Smooth muscle cell of the brain vasculature (primary cell): ENCODE measurements around the gene GMCL2.
"Not testable (repeated sequence)": the region's sequence is repeated elsewhere in the genome, so short reads cannot be mapped to it uniquely, and the experiment has no call there.

Experiments used
- DNase-seq: peaks from one replicate; pipeline ENCODE4 v3.0.0-alpha.2; 2012; ENCODE audit warnings: low read depth, low spot score

GMCL2 gene

GRCh38 chr5:178206166-178207101 is 19.3 kb upstream of the GMCL2 start:
- DNase-seq, result no peak

GRCh38 chr5:178205749-178206047 is 18.5 kb upstream of the GMCL2 start:
- no peak for DNase-seq

- DNase-seq, result no peak
Observed at GRCh38 chr5:178204935-178205748, 18.0 kb upstream of the GMCL2 start.

- DNase-seq, result peak; percentile 91
Observed at GRCh38 chr5:178204182-178204934, 17.2 kb upstream of the GMCL2 start, which contains the start of gene HNRNPAB. TSS of gene HNRNPAB (plus strand) at chr5:178204533. CDS start at chr5:178204838, 305 bp downstream.

- DNase-seq, result no peak
Observed at GRCh38 chr5:178203670-178204181, 16.6 kb upstream of the GMCL2 start.

GRCh38 chr5:178202541-178202940 is 15.4 kb upstream of the GMCL2 start:
- no peak for DNase-seq

GRCh38 chr5:178201927-178202235 is 14.7 kb upstream of the GMCL2 start:
- DNase-seq, result no peak

- no peak for DNase-seq
Observed at GRCh38 chr5:178201221-178201926, 14.2 kb upstream of the GMCL2 start.

- DNase-seq, result no peak
Observed at GRCh38 chr5:178199581-178200434, 12.6 kb upstream of the GMCL2 start.

- DNase-seq, result no peak
Observed at GRCh38 chr5:178198706-178199105, 11.5 kb upstream of the GMCL2 start.

GRCh38 chr5:178198151-178198550 is 11.0 kb upstream of the GMCL2 start:
- not testable (repeated sequence) for DNase-seq

- DNase-seq, result no peak
Observed at GRCh38 chr5:178196986-178197385, 9.8 kb upstream of the GMCL2 start.

GRCh38 chr5:178196281-178196812 is 9.2 kb upstream of the GMCL2 start:
- no peak for DNase-seq

GRCh38 chr5:178194026-178194425 is 6.9 kb upstream of the GMCL2 start:
- DNase-seq, result no peak

- DNase-seq, result no peak
Observed at GRCh38 chr5:178193251-178193809, 6.2 kb upstream of the GMCL2 start.

GRCh38 chr5:178192787-178193186 is 5.6 kb upstream of the GMCL2 start:
- no peak for DNase-seq

- DNase-seq, result no peak
Observed at GRCh38 chr5:178192244-178192643, 5.1 kb upstream of the GMCL2 start.

GRCh38 chr5:178191661-178192060 is 4.5 kb upstream of the GMCL2 start:
- DNase-seq, result no peak

GRCh38 chr5:178189433-178189832 is 2.3 kb upstream of the GMCL2 start:
- DNase-seq, result no peak

- DNase-seq, result no peak
Observed at GRCh38 chr5:178186427-178186826, 744 bp downstream of the GMCL2 start.
